ENCODE results near the gene LCN9.

GRCh38 chr9:135663857-135664256, 748 bp downstream of the LCN9 start:
- no peak for TF ChIP-seq CTCF (IDR thresholded peaks at IDR 0.05)
- no peak for TF ChIP-seq POLR2A (IDR thresholded peaks at IDR 0.05)
- no peak for TF ChIP-seq POLR2AphosphoS5 (IDR thresholded peaks at IDR 0.05)
- TF ChIP-seq EP300 (IDR thresholded peaks at IDR 0.05; ENCODE audit: low read depth) = no peak

Measured in transverse colon (tissue), 4 donors.